ENCODE data around the gene BLID. TPM values are rescaled to one million over a fixed set of nuclear protein-coding genes. Genes with fewer than 3 reads are reported as not detected.

BLID gene
- polyA plus RNA-seq, 1 donor from 2014 or later, result not detected

DNA sequence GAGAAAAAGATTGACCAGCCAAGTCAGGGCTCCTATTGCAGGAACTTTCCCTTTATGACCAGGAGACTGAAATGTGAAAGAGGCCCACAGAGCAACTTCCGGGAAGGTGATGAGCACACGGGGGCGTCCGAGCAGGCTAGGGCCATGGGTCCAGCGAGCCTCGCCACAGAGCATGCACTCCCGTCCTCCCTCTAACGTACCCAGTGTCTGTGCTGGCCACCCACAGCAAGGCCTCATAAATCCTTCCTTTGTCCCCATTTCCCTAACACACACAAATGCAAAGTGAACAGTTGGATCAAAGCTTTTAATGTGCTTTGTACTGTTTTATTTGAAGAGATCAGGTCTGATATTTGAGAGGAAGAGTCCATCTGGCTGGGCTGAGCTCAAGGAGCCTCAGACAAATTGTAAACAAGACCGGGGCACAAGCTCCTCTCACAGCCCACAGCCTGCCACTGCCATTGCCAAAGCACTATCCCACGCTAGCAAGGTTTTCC lies 44.3 kb downstream of the BLID start:
- H3K27me3 ChIP-seq (ENCODE audit: insufficient read depth, low read depth, low read length), result no peaks in the 10 kb centered on the region
- H3F3A ChIP-seq (ENCODE audit: insufficient read depth, low read length, poor library complexity, severe bottlenecking), result peaks cover 5% of the 10 kb centered on the region
- TF ChIP-seq MXI1 (conservative IDR thresholded peaks at IDR 0.05; ENCODE audit: poor library complexity, severe bottlenecking), result no peak
- TF ChIP-seq RAD21 (conservative IDR thresholded peaks at IDR 0.05), result no peak
- TF ChIP-seq EZH2 (IDR thresholded peaks at IDR 0.05; ENCODE audit: borderline replicate concordance, insufficient read depth, low read length, poor library complexity, severe bottlenecking), result no peak
- no peak for TF ChIP-seq CTCF (IDR thresholded peaks at IDR 0.05; ENCODE audit: poor library complexity, severe bottlenecking)
- TF ChIP-seq, protein P1, sequence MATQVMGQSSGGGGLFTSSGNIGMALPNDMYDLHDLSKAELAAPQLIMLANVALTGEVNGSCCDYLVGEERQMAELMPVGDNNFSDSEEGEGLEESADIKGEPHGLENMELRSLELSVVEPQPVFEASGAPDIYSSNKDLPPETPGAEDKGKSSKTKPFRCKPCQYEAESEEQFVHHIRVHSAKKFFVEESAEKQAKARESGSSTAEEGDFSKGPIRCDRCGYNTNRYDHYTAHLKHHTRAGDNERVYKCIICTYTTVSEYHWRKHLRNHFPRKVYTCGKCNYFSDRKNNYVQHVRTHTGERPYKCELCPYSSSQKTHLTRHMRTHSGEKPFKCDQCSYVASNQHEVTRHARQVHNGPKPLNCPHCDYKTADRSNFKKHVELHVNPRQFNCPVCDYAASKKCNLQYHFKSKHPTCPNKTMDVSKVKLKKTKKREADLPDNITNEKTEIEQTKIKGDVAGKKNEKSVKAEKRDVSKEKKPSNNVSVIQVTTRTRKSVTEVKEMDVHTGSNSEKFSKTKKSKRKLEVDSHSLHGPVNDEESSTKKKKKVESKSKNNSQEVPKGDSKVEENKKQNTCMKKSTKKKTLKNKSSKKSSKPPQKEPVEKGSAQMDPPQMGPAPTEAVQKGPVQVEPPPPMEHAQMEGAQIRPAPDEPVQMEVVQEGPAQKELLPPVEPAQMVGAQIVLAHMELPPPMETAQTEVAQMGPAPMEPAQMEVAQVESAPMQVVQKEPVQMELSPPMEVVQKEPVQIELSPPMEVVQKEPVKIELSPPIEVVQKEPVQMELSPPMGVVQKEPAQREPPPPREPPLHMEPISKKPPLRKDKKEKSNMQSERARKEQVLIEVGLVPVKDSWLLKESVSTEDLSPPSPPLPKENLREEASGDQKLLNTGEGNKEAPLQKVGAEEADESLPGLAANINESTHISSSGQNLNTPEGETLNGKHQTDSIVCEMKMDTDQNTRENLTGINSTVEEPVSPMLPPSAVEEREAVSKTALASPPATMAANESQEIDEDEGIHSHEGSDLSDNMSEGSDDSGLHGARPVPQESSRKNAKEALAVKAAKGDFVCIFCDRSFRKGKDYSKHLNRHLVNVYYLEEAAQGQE (IDR thresholded peaks at IDR 0.05; ENCODE audit: borderline replicate concordance), result no peak
- no peak for TF ChIP-seq SMC3 (conservative IDR thresholded peaks at IDR 0.05; ENCODE audit: poor library complexity)
- TF ChIP-seq EP300 (conservative IDR thresholded peaks at IDR 0.05; ENCODE audit: poor library complexity, severe bottlenecking), result no peak
- no peak for TF ChIP-seq TAF1 (IDR thresholded peaks at IDR 0.05; ENCODE audit: low read depth)
- TF ChIP-seq POLR2AphosphoS5 (IDR thresholded peaks at IDR 0.05), result no peak
- H3K9me2 ChIP-seq (ENCODE audit: insufficient read depth, low read length), result no peaks in the 10 kb centered on the region
- H4K20me1 ChIP-seq (ENCODE audit: insufficient read depth), result no peaks in the 10 kb centered on the region
- H3K9ac ChIP-seq (ENCODE audit: low read length), result peak overlapping the region; percentile 13
- peaks cover 10% of the 10 kb centered on the region for H3K79me2 ChIP-seq (replicated peaks; ENCODE audit: insufficient read depth, low read length)
- H3K36me3 ChIP-seq (ENCODE audit: insufficient read depth, low read length), result no peaks in the 10 kb centered on the region
- H3K27ac ChIP-seq (ENCODE audit: low read length), result peak overlapping the region; percentile 97
- H3K9me3 ChIP-seq (ENCODE audit: low read length), result no peaks in the 10 kb centered on the region
- no peak overlapping the region for H3K4me2 ChIP-seq (ENCODE audit: low read length)
- H2AFZ ChIP-seq (ENCODE audit: low read depth, low read length), result no peak overlapping the region
- no peak overlapping the region for H3K4me3 ChIP-seq (ENCODE audit: low read length)

DNA sequence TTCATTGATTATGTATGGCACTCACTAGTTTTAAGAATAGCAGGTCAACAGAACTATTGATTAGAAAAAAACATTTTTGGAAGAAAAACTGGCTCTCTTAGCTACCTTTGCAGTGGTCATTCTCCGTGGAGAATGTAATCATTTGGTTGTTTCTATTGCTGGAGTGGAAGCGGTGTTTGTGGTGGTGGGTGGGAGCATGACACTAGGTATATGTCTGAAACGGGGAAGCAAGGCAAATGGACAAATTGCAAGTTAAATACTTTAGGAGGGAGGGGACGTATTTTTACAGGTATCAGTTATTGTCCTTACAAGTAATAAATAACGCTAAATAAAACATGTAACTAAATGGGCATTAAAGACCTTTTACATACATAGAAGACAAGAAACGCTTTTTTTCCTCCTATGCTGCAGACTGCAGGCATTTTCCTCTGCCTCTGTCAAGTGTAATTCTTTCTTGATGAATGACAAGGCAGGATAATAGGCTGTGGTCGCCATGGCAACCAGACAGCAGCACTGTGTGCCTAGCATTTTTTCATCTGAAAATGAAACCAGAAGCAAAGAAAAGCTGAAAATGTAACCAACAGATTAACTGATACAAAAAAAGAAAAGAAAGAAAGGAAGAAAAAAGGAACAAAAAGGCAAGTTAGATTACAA lies 46.2 kb downstream of the BLID start:
- no peaks in the 10 kb centered on the region for H3K36me3 ChIP-seq (ENCODE audit: insufficient read depth, low read length)
- peak overlapping the region; percentile 65 for H2AFZ ChIP-seq (ENCODE audit: low read depth, low read length)
- peak overlapping the region; percentile 70 for H3K9ac ChIP-seq (ENCODE audit: low read length)
- no peaks in the 10 kb centered on the region for H3K9me3 ChIP-seq (ENCODE audit: low read length)
- no peaks in the 10 kb centered on the region for H3K9me2 ChIP-seq (ENCODE audit: insufficient read depth, low read length)
- H3F3A ChIP-seq (ENCODE audit: insufficient read depth, low read length, poor library complexity, severe bottlenecking), result peaks cover 5% of the 10 kb centered on the region
- H3K4me3 ChIP-seq (ENCODE audit: low read length), result peak overlapping the region; percentile 62
- H4K20me1 ChIP-seq (ENCODE audit: insufficient read depth), result no peaks in the 10 kb centered on the region
- TF ChIP-seq POLR2AphosphoS5 (IDR thresholded peaks at IDR 0.05) (peak; percentile 81), SMC3 (conservative IDR thresholded peaks at IDR 0.05; ENCODE audit: poor library complexity) (peak; percentile 67), EZH2 (IDR thresholded peaks at IDR 0.05; ENCODE audit: borderline replicate concordance, insufficient read depth, low read length, poor library complexity, severe bottlenecking) (no peak), RAD21 (conservative IDR thresholded peaks at IDR 0.05) (peak; percentile 65), TAF1 (IDR thresholded peaks at IDR 0.05; ENCODE audit: low read depth) (no peak), CTCF (IDR thresholded peaks at IDR 0.05; ENCODE audit: poor library complexity, severe bottlenecking) (peak; percentile 41), EP300 (conservative IDR thresholded peaks at IDR 0.05; ENCODE audit: poor library complexity, severe bottlenecking) (peak; percentile 93), MXI1 (conservative IDR thresholded peaks at IDR 0.05; ENCODE audit: poor library complexity, severe bottlenecking) (peak; percentile 57)
- TF ChIP-seq, protein P1 (IDR thresholded peaks at IDR 0.05; ENCODE audit: borderline replicate concordance), result peak; percentile 89
- H3K4me2 ChIP-seq (ENCODE audit: low read length), result peak overlapping the region; percentile 92
- H3K79me2 ChIP-seq (replicated peaks; ENCODE audit: insufficient read depth, low read length), result peaks cover 10% of the 10 kb centered on the region
- H3K27ac ChIP-seq (ENCODE audit: low read length), result peak overlapping the region; percentile 97
- no peaks in the 10 kb centered on the region for H3K27me3 ChIP-seq (ENCODE audit: insufficient read depth, low read depth, low read length)

Data from neural cell (in vitro differentiated cells).